ENCODE results near the gene ICAM2.

- TF ChIP-seq CTCF (IDR thresholded peaks at IDR 0.05) (no peak), EP300 (IDR thresholded peaks at IDR 0.05) (no peak), POLR2A (IDR thresholded peaks at IDR 0.05; ENCODE audit: low read depth) (no peak)
Measured at GRCh38 chr17:63963123-63963522, 57.3 kb downstream of the ICAM2 start.

Data from esophagus muscularis mucosa (tissue), 4 donors.